OCI-LY7 (cell line): ENCODE measurements around the gene EIF4G3.

ENCODE experiments used
- EZH2phosphoT487 ChIP-seq: fragments of 200-600 bp; sonication (generic); IDR thresholded peaks from 2 replicates; pipeline ENCODE4 v1.6.1; 2018; ENCODE audit warnings: low read depth, borderline replicate concordance, mild to moderate bottlenecking, mixed run types, antibody characterized with exemption, low read length, moderate library complexity, mixed read lengths
- TF ChIP-seq, protein P1 (sequence below): fragments of 200-600 bp; sonication (generic); conservative IDR thresholded peaks from 2 replicates; pipeline ENCODE4 v1.5.1; 2014; ENCODE audit warnings: mild to moderate bottlenecking, antibody characterized with exemption, low read length, moderate library complexity, mixed read lengths

- TF ChIP-seq, protein P1, sequence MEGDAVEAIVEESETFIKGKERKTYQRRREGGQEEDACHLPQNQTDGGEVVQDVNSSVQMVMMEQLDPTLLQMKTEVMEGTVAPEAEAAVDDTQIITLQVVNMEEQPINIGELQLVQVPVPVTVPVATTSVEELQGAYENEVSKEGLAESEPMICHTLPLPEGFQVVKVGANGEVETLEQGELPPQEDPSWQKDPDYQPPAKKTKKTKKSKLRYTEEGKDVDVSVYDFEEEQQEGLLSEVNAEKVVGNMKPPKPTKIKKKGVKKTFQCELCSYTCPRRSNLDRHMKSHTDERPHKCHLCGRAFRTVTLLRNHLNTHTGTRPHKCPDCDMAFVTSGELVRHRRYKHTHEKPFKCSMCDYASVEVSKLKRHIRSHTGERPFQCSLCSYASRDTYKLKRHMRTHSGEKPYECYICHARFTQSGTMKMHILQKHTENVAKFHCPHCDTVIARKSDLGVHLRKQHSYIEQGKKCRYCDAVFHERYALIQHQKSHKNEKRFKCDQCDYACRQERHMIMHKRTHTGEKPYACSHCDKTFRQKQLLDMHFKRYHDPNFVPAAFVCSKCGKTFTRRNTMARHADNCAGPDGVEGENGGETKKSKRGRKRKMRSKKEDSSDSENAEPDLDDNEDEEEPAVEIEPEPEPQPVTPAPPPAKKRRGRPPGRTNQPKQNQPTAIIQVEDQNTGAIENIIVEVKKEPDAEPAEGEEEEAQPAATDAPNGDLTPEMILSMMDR: no peak
- TF ChIP-seq EZH2phosphoT487: no peak
These were observed 104.0 kb downstream of the EIF4G3 start for GRCh38 chr1:21072721-21073120.
